ENCODE measurements around the gene S100A5.
"Not testable (repeated sequence)": the region's sequence is repeated elsewhere in the genome, so short reads cannot be mapped to it uniquely, and the experiment has no call there.

The S100A5 gene

GRCh38 chr1:153527023-153527682, 13.6 kb downstream of the S100A5 start:
- no peak for TF ChIP-seq EZH2phosphoT487 (IDR thresholded peaks at IDR 0.05; ENCODE audit: borderline replicate concordance, low read length)
- no peak for TF ChIP-seq CTCF (IDR thresholded peaks at IDR 0.05; ENCODE audit: low read depth, low read length, poor library complexity, severe bottlenecking)
- H3K27ac ChIP-seq (ENCODE audit: low read depth, low read length), result no peak overlapping the region
- no peaks in the 10 kb centered on the region for H3F3A ChIP-seq (ENCODE audit: control insufficient read depth, insufficient read depth)
- no peaks in the 10 kb centered on the region for H3K79me2 ChIP-seq (ENCODE audit: control insufficient read depth, low read length)
- no peaks in the 10 kb centered on the region for H3K9me3 ChIP-seq (ENCODE audit: control insufficient read depth, insufficient read depth, low read length)
- H3K9me2 ChIP-seq (replicated peaks; ENCODE audit: control insufficient read depth, low read length), result no peaks in the 10 kb centered on the region
- peaks cover 35% of the 10 kb centered on the region for H3K27me3 ChIP-seq (ENCODE audit: control insufficient read depth, low read length)
- no peaks in the 10 kb centered on the region for H3K36me3 ChIP-seq (ENCODE audit: control insufficient read depth, low read length)
- H4K20me1 ChIP-seq (ENCODE audit: control insufficient read depth, insufficient read depth, low read depth, low read length), result no peaks in the 10 kb centered on the region
- no peaks in the 10 kb centered on the region for H3K4me1 ChIP-seq (ENCODE audit: control insufficient read depth, low read length)
- no peak overlapping the region for H3K4me2 ChIP-seq (ENCODE audit: low read length)
- no peak overlapping the region for H3K4me3 ChIP-seq (ENCODE audit: low read length)

GRCh38 chr1:153526132-153526543, 14.6 kb downstream of the S100A5 start:
- Histone ChIP-seq H3K79me2 (ENCODE audit: control insufficient read depth, low read length) (no peaks in the 10 kb centered on the region), H3K4me2 (ENCODE audit: low read length) (no peak overlapping the region), H3K4me3 (ENCODE audit: low read length) (no peak overlapping the region), H3K27ac (ENCODE audit: low read depth, low read length) (no peak overlapping the region), H3K36me3 (ENCODE audit: control insufficient read depth, low read length) (no peaks in the 10 kb centered on the region), H3K4me1 (ENCODE audit: control insufficient read depth, low read length) (no peaks in the 10 kb centered on the region), H4K20me1 (ENCODE audit: control insufficient read depth, insufficient read depth, low read depth, low read length) (no peaks in the 10 kb centered on the region), H3K27me3 (ENCODE audit: control insufficient read depth, low read length) (peaks cover 33% of the 10 kb centered on the region), H3K9me3 (ENCODE audit: control insufficient read depth, insufficient read depth, low read length) (no peaks in the 10 kb centered on the region), H3F3A (ENCODE audit: control insufficient read depth, insufficient read depth) (no peaks in the 10 kb centered on the region), H3K9me2 (replicated peaks; ENCODE audit: control insufficient read depth, low read length) (no peaks in the 10 kb centered on the region)
- TF ChIP-seq CTCF (IDR thresholded peaks at IDR 0.05; ENCODE audit: low read depth, low read length, poor library complexity, severe bottlenecking) (no peak), EZH2phosphoT487 (IDR thresholded peaks at IDR 0.05; ENCODE audit: borderline replicate concordance, low read length) (no peak)

- H3K4me2 ChIP-seq (ENCODE audit: low read length), result no peak overlapping the region
- H3K27ac ChIP-seq (ENCODE audit: low read depth, low read length), result no peak overlapping the region
- H3K79me2 ChIP-seq (ENCODE audit: control insufficient read depth, low read length), result no peaks in the 10 kb centered on the region
- H3K27me3 ChIP-seq (ENCODE audit: control insufficient read depth, low read length), result peaks cover 26% of the 10 kb centered on the region
- TF ChIP-seq EZH2phosphoT487 (IDR thresholded peaks at IDR 0.05; ENCODE audit: borderline replicate concordance, low read length) (no peak), CTCF (IDR thresholded peaks at IDR 0.05; ENCODE audit: low read depth, low read length, poor library complexity, severe bottlenecking) (no peak)
- H3K9me3 ChIP-seq (ENCODE audit: control insufficient read depth, insufficient read depth, low read length), result no peaks in the 10 kb centered on the region
- no peaks in the 10 kb centered on the region for H3K36me3 ChIP-seq (ENCODE audit: control insufficient read depth, low read length)
- no peaks in the 10 kb centered on the region for H4K20me1 ChIP-seq (ENCODE audit: control insufficient read depth, insufficient read depth, low read depth, low read length)
- no peak overlapping the region for H3K4me3 ChIP-seq (ENCODE audit: low read length)
- no peaks in the 10 kb centered on the region for H3K9me2 ChIP-seq (replicated peaks; ENCODE audit: control insufficient read depth, low read length)
- H3F3A ChIP-seq (ENCODE audit: control insufficient read depth, insufficient read depth), result no peaks in the 10 kb centered on the region
- no peaks in the 10 kb centered on the region for H3K4me1 ChIP-seq (ENCODE audit: control insufficient read depth, low read length)
Observed at GRCh38 chr1:153525088-153525728, 15.5 kb downstream of the S100A5 start.

- H3K4me3 ChIP-seq (ENCODE audit: low read length); H3K27ac ChIP-seq (ENCODE audit: low read depth, low read length); H3K4me1 ChIP-seq (ENCODE audit: control insufficient read depth, low read length); H3K9me2 ChIP-seq (replicated peaks; ENCODE audit: control insufficient read depth, low read length); H3K36me3 ChIP-seq (ENCODE audit: control insufficient read depth, low read length); H3F3A ChIP-seq (ENCODE audit: control insufficient read depth, insufficient read depth); H3K79me2 ChIP-seq (ENCODE audit: control insufficient read depth, low read length); H3K4me2 ChIP-seq (ENCODE audit: low read length); H3K9me3 ChIP-seq (ENCODE audit: control insufficient read depth, insufficient read depth, low read length); H4K20me1 ChIP-seq (ENCODE audit: control insufficient read depth, insufficient read depth, low read depth, low read length): not testable (repeated sequence)
- peaks cover 14% of the 10 kb centered on the region; the same call in 1 of the 2 replicates for H3K27me3 ChIP-seq (ENCODE audit: control insufficient read depth, low read length)
Observed at GRCh38 chr1:153522353-153523048, 18.2 kb downstream of the S100A5 start.

GRCh38 chr1:153521808-153522207, 18.9 kb downstream of the S100A5 start:
- not testable (repeated sequence) for H3K9me3 ChIP-seq (ENCODE audit: control insufficient read depth, insufficient read depth, low read length); H3F3A ChIP-seq (ENCODE audit: control insufficient read depth, insufficient read depth); H3K36me3 ChIP-seq (ENCODE audit: control insufficient read depth, low read length); H3K4me3 ChIP-seq (ENCODE audit: low read length); H4K20me1 ChIP-seq (ENCODE audit: control insufficient read depth, insufficient read depth, low read depth, low read length); H3K79me2 ChIP-seq (ENCODE audit: control insufficient read depth, low read length); H3K27ac ChIP-seq (ENCODE audit: low read depth, low read length); H3K4me1 ChIP-seq (ENCODE audit: control insufficient read depth, low read length); H3K4me2 ChIP-seq (ENCODE audit: low read length); H3K9me2 ChIP-seq (replicated peaks; ENCODE audit: control insufficient read depth, low read length)
- H3K27me3 ChIP-seq (ENCODE audit: control insufficient read depth, low read length), result peaks cover 13% of the 10 kb centered on the region; the same call in 1 of the 2 replicates

Data from DOHH2 (cell line).